Testis (tissue), 3 donors: Measurements from ENCODE around the gene PPM1H. TPM values are rescaled to one million over a fixed set of nuclear protein-coding genes. Genes with fewer than 3 reads are reported as not detected.

ENCODE experiments used
- DNase-seq: peaks from one replicate; pipeline ENCODE4 v3.0.0-alpha.2; 2019
- H3K27ac ChIP-seq, 2 donors: fragments of 200-600 bp; sonication (generic); one replicate each; pipeline ENCODE4 v1.5.1; 2019
- H3K27me3 ChIP-seq: fragments of 200-600 bp; sonication (generic); one replicate; pipeline ENCODE4 v1.5.1; 2019
- H3K36me3 ChIP-seq: fragments of 200-600 bp; sonication (generic); one replicate; pipeline ENCODE4 v1.5.1; 2017; ENCODE audit warnings: low read depth; ENCODE audit errors: missing control alignments
- H3K4me1 ChIP-seq: fragments of 200-600 bp; sonication (generic); one replicate; pipeline ENCODE4 v1.5.1; 2019
- H3K4me3 ChIP-seq, 2 donors: fragments of 200-600 bp; sonication (generic); one replicate each; pipeline ENCODE4 v1.5.1; 2017 to 2019
- H3K9me3 ChIP-seq: fragments of 200-600 bp; sonication (generic); one replicate; pipeline ENCODE4 v1.5.1; 2017
- CTCF ChIP-seq, 3 experiments: fragments of 450-650 bp in 2 of 3; fragments of 200-600 bp in 1 of 3; sonication (generic) in 1 of 3; IDR thresholded peaks; one replicate each; pipeline ENCODE4 v1.5.1; 2016 to 2019; ENCODE audit warnings: antibody characterized with exemption in 3 of 3, mild to moderate bottlenecking in 2 of 3, moderate library complexity in 1 of 3
- POLR2A ChIP-seq: fragments of 450-650 bp; IDR thresholded peaks from one replicate; pipeline ENCODE4 v1.6.1; 2017; ENCODE audit warnings: antibody characterized with exemption, mild to moderate bottlenecking, moderate library complexity
- WGBS, 2 donors: methylation state at CpG; one replicate each; pipeline ENCODE4 v1.1.5; 2018; 5-methylcytosine and 5-hydroxymethylcytosine counted together
- intact Hi-C: fragments of 100-400 bp; cut with DNase I; formaldehyde crosslinking; loops from one replicate; pipeline ENCODE4 v1.15.1; 2023; ENCODE audit warnings: low total_unique reads
- polyA plus RNA-seq: library from polyadenylated mRNA; stranded (reverse); fragments of 350-450 nt; fragmentation: Illumina TruSeq; extraction: RNeasy Lipid Tissue Mini Kit (QIAGEN cat#74804); gene quantifications from one replicate; pipeline ENCODE4 v1.2.3, GENCODE V29; 2014; ENCODE audit warnings: low read depth, low replicate concordance; ENCODE audit not compliant: insufficient read depth
- total RNA-seq, 2 donors: library from RNA; depleted of rRNA; stranded (reverse); fragments of >200 nt; gene quantifications; one replicate each; pipeline ENCODE4 v1.2.3, GENCODE V29; 2016

PPM1H gene
- total and polyA plus RNA-seq, 3 donors from 2014 or later, result 2.5 to 9.1 (median 2.7) TPM

DNA sequence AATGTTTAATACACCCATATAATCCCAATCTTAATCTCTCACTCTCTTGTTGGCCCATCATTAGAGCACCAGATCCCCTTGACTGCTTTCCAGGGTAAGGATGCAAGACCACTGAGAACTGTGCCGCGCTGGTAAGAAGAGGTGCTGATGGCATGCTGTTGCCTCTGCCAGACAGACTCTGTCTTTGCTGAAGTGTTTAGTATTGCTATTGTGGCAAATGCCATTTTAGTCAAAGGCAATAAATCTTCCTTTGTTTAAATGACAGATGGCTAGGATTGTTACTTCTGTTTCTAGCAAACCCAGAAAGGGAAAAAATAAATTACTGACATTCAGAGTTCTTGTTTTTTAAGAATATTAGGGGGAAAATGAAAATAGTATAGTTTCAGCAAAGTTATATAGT is 316.0 kb downstream of the PPM1H start:
- intact Hi-C loops, result no loop called here
- H3K4me3 ChIP-seq, result no peak overlapping the region
- H3K4me1 ChIP-seq, result no peaks in the 10 kb centered on the region
- 78 to 89% methylated on average over 2 of the region's 2 CpGs for WGBS, 2 donors
- no peak for DNase-seq
- H3K36me3 ChIP-seq, result no peaks in the 10 kb centered on the region
- H3K27me3 ChIP-seq, result no peaks in the 10 kb centered on the region
- TF ChIP-seq CTCF (IDR thresholded peaks at IDR 0.05) (no peak), POLR2A (no peak)
- H3K27ac ChIP-seq, result no peak overlapping the region
- no peaks in the 10 kb centered on the region for H3K9me3 ChIP-seq

DNA sequence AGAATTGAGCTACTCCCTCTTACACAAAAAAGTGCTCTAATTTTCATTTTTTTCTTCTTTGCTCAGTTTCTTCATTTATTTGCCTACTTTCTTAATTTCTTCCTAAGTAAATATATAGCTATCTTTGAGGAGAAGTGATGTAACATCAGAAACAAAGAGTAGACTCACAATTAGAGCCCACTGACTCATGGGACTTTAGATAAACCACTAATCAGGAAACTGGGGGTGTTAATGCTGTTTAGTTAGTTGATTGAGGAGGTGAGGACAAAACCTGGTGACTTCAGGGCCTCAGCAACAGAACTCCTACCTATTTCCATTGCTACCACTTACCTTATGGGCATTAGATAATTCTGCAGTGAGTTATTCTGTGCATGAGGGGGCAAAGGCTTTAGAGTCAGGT is 316.6 kb downstream of the PPM1H start:
- Histone ChIP-seq H3K9me3 (no peaks in the 10 kb centered on the region), H3K4me3 (no peak overlapping the region), H3K27ac (no peak overlapping the region), H3K36me3 (no peaks in the 10 kb centered on the region), H3K27me3 (no peaks in the 10 kb centered on the region), H3K4me1 (no peaks in the 10 kb centered on the region)
- intact Hi-C loops, result no loop called here
- TF ChIP-seq POLR2A, result no peak
- TF ChIP-seq CTCF (IDR thresholded peaks at IDR 0.05), result no peak
- DNase-seq, result no peak

- Histone ChIP-seq H3K4me3 (no peak overlapping the region), H3K36me3 (no peaks in the 10 kb centered on the region), H3K4me1 (no peaks in the 10 kb centered on the region), H3K27ac (no peak overlapping the region), H3K27me3 (no peaks in the 10 kb centered on the region), H3K9me3 (no peaks in the 10 kb centered on the region)
- 71 to 83% methylated on average over 1 of the region's 1 CpG for WGBS, 2 donors
- no peak for DNase-seq
- TF ChIP-seq CTCF (IDR thresholded peaks at IDR 0.05) (no peak), POLR2A (no peak)
- intact Hi-C loops, result no loop called here
These were observed 321.9 kb downstream of the PPM1H start for GRCh38 chr12:62613081-62613480.

DNA sequence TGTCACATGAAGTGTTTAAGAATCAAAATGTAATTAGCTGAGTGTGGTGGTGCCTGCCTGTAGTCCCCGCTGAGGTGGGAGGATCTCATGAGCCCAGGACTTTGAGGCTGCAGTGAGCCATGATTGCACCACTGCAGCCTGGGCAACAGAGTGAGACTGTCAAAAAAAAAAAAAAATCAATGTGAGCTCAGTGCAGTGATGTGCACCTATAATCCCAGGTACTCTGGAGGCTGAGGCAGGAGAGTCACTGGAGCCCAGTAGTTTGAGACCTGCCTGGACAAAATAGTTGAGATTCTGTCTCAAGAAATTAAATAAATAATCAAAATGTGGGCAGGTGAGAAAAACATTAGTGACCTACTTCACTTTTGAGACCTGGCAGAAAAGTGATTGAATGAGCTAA is 328.3 kb downstream of the PPM1H start:
- intact Hi-C loops, result no loop called here
- no peak for DNase-seq

More for the DNA sequence above, 328.3 kb downstream of the PPM1H start:
- WGBS, 2 donors, result 55 to 82% methylated on average over 1 of the region's 1 CpG
- TF ChIP-seq POLR2A (no peak), CTCF (IDR thresholded peaks at IDR 0.05) (no peak)
- H3K4me1 ChIP-seq, result peaks cover 5% of the 10 kb centered on the region
- no peaks in the 10 kb centered on the region for H3K36me3 ChIP-seq
- no peaks in the 10 kb centered on the region for H3K27me3 ChIP-seq
- H3K9me3 ChIP-seq, result no peaks in the 10 kb centered on the region
- H3K27ac ChIP-seq, result no peak overlapping the region
- H3K4me3 ChIP-seq, result no peak overlapping the region
